ENCODE data around the gene HDGFL2. TPM values are rescaled to one million over a fixed set of nuclear protein-coding genes. Genes with fewer than 3 reads are reported as not detected.

The HDGFL2 gene
- total RNA-seq, 1 experiment from 2014 or later: 108 TPM

GRCh38 chr19:4511300-4512054, 39.4 kb downstream of the HDGFL2 start:
- Histone ChIP-seq H3K27me3 (ENCODE audit: insufficient read depth, low read length) (peaks cover 3% of the 10 kb centered on the region; the same call in 1 of the 2 replicates), H2AFZ (ENCODE audit: low read length) (no peak overlapping the region), H4K20me1 (ENCODE audit: control insufficient read depth, insufficient read depth, insufficient read length) (no peaks in the 10 kb centered on the region), H3K56ac (ENCODE audit: insufficient read length, low read depth, low read length) (no peak overlapping the region), H3K23ac (ENCODE audit: insufficient read length, low read depth, low read length) (no peak overlapping the region), H4K8ac (replicated peaks; ENCODE audit: insufficient read length, low read depth, low read length) (no peak overlapping the region), H2AK5ac (ENCODE audit: insufficient read length, low read length) (no peak overlapping the region), H3K18ac (ENCODE audit: insufficient read length, low read depth, low read length) (no peak overlapping the region), H3K23me2 (ENCODE audit: insufficient read length, low read depth, low read length, poor library complexity, severe bottlenecking) (peaks cover 2% of the 10 kb centered on the region), H3K4ac (ENCODE audit: low read depth, low read length) (no peak overlapping the region), H3K27ac (ENCODE audit: insufficient read length, low read depth, low read length) (no peak overlapping the region), H3K4me1 (ENCODE audit: insufficient read depth, low read length) (no peaks in the 10 kb centered on the region), H4K5ac (ENCODE audit: insufficient read length, low read depth, low read length) (no peak overlapping the region), H2BK15ac (ENCODE audit: low read depth, low read length) (no peak overlapping the region), H2BK12ac (ENCODE audit: insufficient read length, low read depth, low read length) (no peak overlapping the region), H3K14ac (ENCODE audit: insufficient read depth, low read length) (no peak overlapping the region), H3K4me2 (ENCODE audit: insufficient read depth, insufficient read length, low read length) (no peak overlapping the region), H3T11ph (ENCODE audit: low read length) (no peak overlapping the region), H2BK120ac (ENCODE audit: low read depth, low read length, poor library complexity, severe bottlenecking) (no peak overlapping the region), H2BK20ac (ENCODE audit: low read depth, low read length, poor library complexity, severe bottlenecking) (no peak overlapping the region), H3K79me2 (ENCODE audit: insufficient read depth, low read length) (no peaks in the 10 kb centered on the region), H4K91ac (ENCODE audit: insufficient read length, low read depth, low read length) (no peak overlapping the region), H2BK5ac (ENCODE audit: insufficient read length, low read length) (no peak overlapping the region), H3K79me1 (ENCODE audit: insufficient read depth, low read depth, low read length, poor library complexity, severe bottlenecking) (no peaks in the 10 kb centered on the region), H3K9ac (ENCODE audit: extremely low read depth, insufficient read length, low read length) (no peak overlapping the region), H3K9me3 (ENCODE audit: control insufficient read depth, low read depth, low read length) (no peaks in the 10 kb centered on the region)
- no peak for TF ChIP-seq CTCF (conservative IDR thresholded peaks at IDR 0.05)
- H3K36me3 Mint-ChIP-seq (ENCODE audit: insufficient read depth in 1 of 3, low read depth in 3 of 3): peaks cover 0 to 9% (median 1%) of the 10 kb centered on the region in 3 experiments; a peak in 4 of 7 replicates
- WGBS (ENCODE audit: extremely low coverage, insufficient read length, low lambda C conversion rate): no CpG with 5 or more reads among the region's 27 CpGs
- H3K27me3 Mint-ChIP-seq (ENCODE audit: low read depth): peaks cover 90% of the 10 kb centered on the region
- DNase-seq: no peak
- H3K4me1 Mint-ChIP-seq: no peaks in the 10 kb centered on the region
- H3K9me3 Mint-ChIP-seq: no peaks in the 10 kb centered on the region
- no peak overlapping the region for H3K4me3 Mint-ChIP-seq
- H3K27ac Mint-ChIP-seq: no peak overlapping the region

Measured in H9 (cell line).